ENCODE measurements around the gene ABHD15.

GRCh38 chr17:29607557-29608195 lies 40.8 kb upstream of the ABHD15 start:
- no peak for TF ChIP-seq EZH2 (IDR thresholded peaks at IDR 0.05; ENCODE audit: insufficient read depth, poor library complexity, severe bottlenecking)
- no peak for TF ChIP-seq EZH2phosphoT487 (IDR thresholded peaks at IDR 0.05; ENCODE audit: insufficient read depth, low read depth)
